Neutrophil (primary cell): ENCODE measurements around the gene ARMH4.

Source experiments
- H3K27ac ChIP-seq: fragments of 200-600 bp; sonication (generic); 2 replicates; pipeline ENCODE4 v1.5.1; 2016; ENCODE audit warnings: mild to moderate bottlenecking, moderate library complexity
- H3K27me3 ChIP-seq: fragments of 200-600 bp; sonication (generic); 2 replicates; pipeline ENCODE4 v1.6.0; 2016; ENCODE audit warnings: mild to moderate bottlenecking
- H3K36me3 ChIP-seq: fragments of 200-600 bp; sonication (generic); 2 replicates; pipeline ENCODE4 v1.5.1; 2017
- H3K4me1 ChIP-seq, 2 experiments: fragments of 200-600 bp in 1 of 2; sonication (generic) in 1 of 2; 1 replicate in 1 of 2; 2 replicates in 1 of 2; pipeline versions ENCODE4 v1.5.1 to v1.6.1; 2013 to 2016; ENCODE audit warnings: low read depth in 1 of 2, low read length in 1 of 2, mild to moderate bottlenecking in 1 of 2, moderate library complexity in 1 of 2; ENCODE audit not compliant: control insufficient read depth in 1 of 2, insufficient read depth in 1 of 2
- H3K4me3 ChIP-seq, 2 experiments: fragments of 200-600 bp in 1 of 2; sonication (generic) in 1 of 2; 1 replicate in 1 of 2; 2 replicates in 1 of 2; pipeline ENCODE4 v1.5.1; 2013 to 2016; ENCODE audit warnings: low read depth in 1 of 2, low read length in 1 of 2, mild to moderate bottlenecking in 1 of 2, moderate library complexity in 1 of 2
- H3K9me3 ChIP-seq: fragments of 200-600 bp; sonication (generic); 2 replicates; pipeline ENCODE4 v1.5.1; 2016
- TF ChIP-seq, protein P1 (sequence below): fragments of 200-600 bp; sonication (generic); IDR thresholded peaks from 2 replicates; pipeline ENCODE4 v1.5.1; 2016; ENCODE audit warnings: antibody characterized with exemption

Gene ARMH4

DNA sequence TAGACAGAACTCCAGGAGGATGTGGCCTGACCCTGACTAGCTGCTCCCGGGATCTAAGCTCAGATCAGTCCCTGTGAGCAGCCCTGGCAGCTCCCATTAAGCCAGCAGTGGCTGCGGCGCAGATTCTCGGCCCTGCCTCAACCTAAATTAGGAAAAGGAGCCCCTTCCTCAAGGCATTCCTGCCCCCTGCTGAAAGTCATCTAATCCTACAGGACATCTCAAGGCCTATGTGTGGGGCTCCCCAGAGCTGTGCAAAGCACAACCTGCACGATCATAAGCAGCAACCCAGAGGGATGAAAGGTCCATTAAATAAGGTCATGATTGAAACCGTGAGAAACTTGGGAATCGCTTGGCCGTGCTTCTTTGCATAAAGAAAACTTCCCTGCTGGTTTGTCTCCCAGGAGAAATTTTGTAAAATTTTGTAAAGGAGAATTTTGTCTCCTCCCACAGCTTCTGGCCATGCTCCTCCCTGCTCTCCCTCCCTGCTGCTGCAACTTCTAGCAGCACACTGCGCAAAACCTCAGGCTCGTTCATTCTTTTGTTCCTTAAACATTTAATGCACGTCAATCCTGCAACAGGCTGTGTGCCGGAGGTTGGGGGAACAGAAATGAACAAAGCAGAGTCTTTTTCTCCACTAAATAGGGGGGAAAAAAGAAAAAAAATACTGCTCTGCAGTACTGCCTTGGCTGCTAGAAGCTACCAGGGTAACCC is 189.5 kb downstream of the ARMH4 start:
- H3K4me1 ChIP-seq: no peaks in the 10 kb centered on the region
- TF ChIP-seq, protein P1, sequence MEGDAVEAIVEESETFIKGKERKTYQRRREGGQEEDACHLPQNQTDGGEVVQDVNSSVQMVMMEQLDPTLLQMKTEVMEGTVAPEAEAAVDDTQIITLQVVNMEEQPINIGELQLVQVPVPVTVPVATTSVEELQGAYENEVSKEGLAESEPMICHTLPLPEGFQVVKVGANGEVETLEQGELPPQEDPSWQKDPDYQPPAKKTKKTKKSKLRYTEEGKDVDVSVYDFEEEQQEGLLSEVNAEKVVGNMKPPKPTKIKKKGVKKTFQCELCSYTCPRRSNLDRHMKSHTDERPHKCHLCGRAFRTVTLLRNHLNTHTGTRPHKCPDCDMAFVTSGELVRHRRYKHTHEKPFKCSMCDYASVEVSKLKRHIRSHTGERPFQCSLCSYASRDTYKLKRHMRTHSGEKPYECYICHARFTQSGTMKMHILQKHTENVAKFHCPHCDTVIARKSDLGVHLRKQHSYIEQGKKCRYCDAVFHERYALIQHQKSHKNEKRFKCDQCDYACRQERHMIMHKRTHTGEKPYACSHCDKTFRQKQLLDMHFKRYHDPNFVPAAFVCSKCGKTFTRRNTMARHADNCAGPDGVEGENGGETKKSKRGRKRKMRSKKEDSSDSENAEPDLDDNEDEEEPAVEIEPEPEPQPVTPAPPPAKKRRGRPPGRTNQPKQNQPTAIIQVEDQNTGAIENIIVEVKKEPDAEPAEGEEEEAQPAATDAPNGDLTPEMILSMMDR: no peak
- peaks cover 14% of the 10 kb centered on the region for H3K27me3 ChIP-seq
- no peak overlapping the region for H3K4me3 ChIP-seq
- no peaks in the 10 kb centered on the region for H3K9me3 ChIP-seq
- no peak overlapping the region for H3K27ac ChIP-seq
- H3K36me3 ChIP-seq: no peaks in the 10 kb centered on the region

DNA sequence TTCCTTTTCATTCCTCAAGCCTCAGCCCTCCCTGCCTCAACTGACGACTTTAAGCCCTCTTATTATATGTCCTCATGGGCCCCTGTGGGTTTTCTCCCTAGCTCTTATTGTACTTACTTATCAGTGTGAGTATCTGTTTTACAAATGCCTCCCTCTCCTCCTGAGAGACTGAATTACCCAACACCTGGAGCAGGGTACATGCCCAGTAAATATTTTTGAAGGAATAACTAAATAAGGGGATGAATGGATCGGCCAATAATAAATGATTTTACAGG is 190.3 kb downstream of the ARMH4 start:
- Histone ChIP-seq H3K9me3 (no peaks in the 10 kb centered on the region), H3K4me1 (no peaks in the 10 kb centered on the region), H3K36me3 (no peaks in the 10 kb centered on the region), H3K27me3 (peaks cover 14% of the 10 kb centered on the region), H3K4me3 (no peak overlapping the region), H3K27ac (no peak overlapping the region)
- TF ChIP-seq, protein P1: no peak

DNA sequence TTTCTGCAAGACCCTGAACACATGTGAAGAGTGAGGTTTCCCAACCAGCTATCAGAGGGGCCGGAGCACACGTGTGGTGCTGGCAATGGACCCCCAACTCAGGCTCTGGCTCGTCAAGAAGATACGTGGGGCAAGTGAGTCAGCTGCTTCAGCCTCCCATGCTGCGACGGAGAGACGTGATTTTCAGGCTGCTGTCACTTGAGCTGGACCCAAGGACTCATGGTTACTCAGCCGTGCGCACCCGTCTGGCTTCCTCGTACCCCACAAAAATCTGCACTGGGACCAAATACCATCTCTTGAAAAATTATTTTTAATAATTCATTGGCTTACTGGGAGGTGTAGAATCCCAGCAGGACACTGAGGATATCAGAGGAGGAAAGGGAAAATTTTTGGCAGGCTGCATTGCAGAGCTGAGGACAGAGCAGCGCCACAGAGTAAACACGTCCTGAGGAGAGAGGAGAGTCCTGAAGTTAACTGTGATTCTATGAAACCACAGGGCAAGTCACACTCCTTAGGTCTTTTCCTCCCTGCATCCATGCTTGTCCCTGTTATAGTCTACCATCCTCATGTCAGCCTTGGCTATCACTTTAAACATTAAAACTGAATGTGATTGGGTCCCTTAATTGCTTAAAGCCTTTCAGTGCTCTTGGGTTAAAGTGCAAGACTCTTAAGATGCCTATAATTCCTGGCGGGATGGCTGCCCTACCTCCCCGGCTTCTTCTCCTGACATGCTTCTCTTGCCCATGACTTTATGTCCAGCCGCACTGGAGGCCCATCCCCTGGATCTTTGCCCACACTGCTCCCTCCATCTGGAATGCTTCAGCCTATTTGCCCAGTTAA is 190.8 kb downstream of the ARMH4 start:
- Histone ChIP-seq H3K27me3 (peaks cover 14% of the 10 kb centered on the region), H3K27ac (no peak overlapping the region), H3K36me3 (no peaks in the 10 kb centered on the region), H3K4me1 (no peaks in the 10 kb centered on the region), H3K4me3 (no peak overlapping the region), H3K9me3 (no peaks in the 10 kb centered on the region)
- TF ChIP-seq, protein P1: no peak

- Histone ChIP-seq H3K4me3 (no peak overlapping the region), H3K27ac (no peak overlapping the region), H3K36me3 (no peaks in the 10 kb centered on the region), H3K4me1 (no peaks in the 10 kb centered on the region), H3K27me3 (peaks cover 6% of the 10 kb centered on the region), H3K9me3 (no peaks in the 10 kb centered on the region)
- TF ChIP-seq, protein P1: no peak
Measured at GRCh38 chr14:57957441-57957840, 194.6 kb downstream of the ARMH4 start.
